HEK293T (cell line): Measurements from ENCODE around the gene CLCN1.

Source experiments
- CTCF ChIA-PET: fragments of 350-600 bp; formaldehyde crosslinking; extraction: SDS; loops from one replicate; lab custom pipeline; 2021; ENCODE audit warnings: antibody characterized with exemption, inconsistent platforms; lab: Yijun Ruan, JAX
- POLR2A ChIA-PET: fragments of 350-600 bp; formaldehyde crosslinking; extraction: SDS; loops from one replicate; lab custom pipeline; 2020; ENCODE audit warnings: antibody characterized with exemption, inconsistent platforms; lab: Yijun Ruan, JAX
- DNase-seq: peaks from one replicate; pipeline ENCODE4 v3.0.0; 2012; ENCODE audit warnings: mixed read lengths; ENCODE audit errors: extremely low spot score
- ARNT ChIP-seq: fragments of 450-650 bp; IDR thresholded peaks from 2 replicates; pipeline ENCODE4 v1.6.1; 2017; ENCODE audit warnings: mild to moderate bottlenecking
- BHLHE40 ChIP-seq: fragments of 450-650 bp; IDR thresholded peaks from 2 replicates; pipeline ENCODE4 v1.6.1; 2016; ENCODE audit warnings: mild to moderate bottlenecking, moderate library complexity, borderline replicate concordance
- CTBP1 ChIP-seq: fragments of 450-650 bp; IDR thresholded peaks from 2 replicates; pipeline ENCODE4 v1.6.1; 2016; ENCODE audit warnings: borderline replicate concordance
- ELF4 ChIP-seq: fragments of 450-650 bp; IDR thresholded peaks from 2 replicates; pipeline ENCODE4 v1.6.1; 2017; ENCODE audit warnings: antibody characterized with exemption
- FOXA1 ChIP-seq: fragments of 450-650 bp; IDR thresholded peaks from 2 replicates; pipeline ENCODE4 v1.6.1; 2016; ENCODE audit warnings: mild to moderate bottlenecking
- FOXK2 ChIP-seq: fragments of 450-650 bp; IDR thresholded peaks from 2 replicates; pipeline ENCODE4 v1.6.1; 2016; ENCODE audit warnings: mild to moderate bottlenecking
- FOXM1 ChIP-seq: fragments of 450-650 bp; IDR thresholded peaks from 2 replicates; pipeline ENCODE4 v1.6.1; 2017; ENCODE audit warnings: mild to moderate bottlenecking, borderline replicate concordance
- HDGF ChIP-seq: fragments of 450-650 bp; IDR thresholded peaks from 2 replicates; pipeline ENCODE4 v1.6.1; 2017; ENCODE audit warnings: antibody characterized with exemption, borderline replicate concordance
- L3MBTL2 ChIP-seq: fragments of 450-650 bp; conservative IDR thresholded peaks from 2 replicates; pipeline ENCODE4 v1.6.1; 2016; ENCODE audit warnings: mild to moderate bottlenecking
- LEF1 ChIP-seq: fragments of 450-650 bp; IDR thresholded peaks from 2 replicates; pipeline ENCODE4 v1.6.1; 2017; ENCODE audit warnings: mild to moderate bottlenecking, borderline replicate concordance
- NFRKB ChIP-seq: fragments of 450-650 bp; IDR thresholded peaks from 2 replicates; pipeline ENCODE4 v1.6.1; 2016; ENCODE audit warnings: mild to moderate bottlenecking, moderate library complexity
- PKNOX1 ChIP-seq: fragments of 450-650 bp; IDR thresholded peaks from 2 replicates; pipeline ENCODE4 v1.6.1; 2016
- SP1 ChIP-seq: fragments of 450-650 bp; IDR thresholded peaks from 2 replicates; pipeline ENCODE4 v1.6.1; 2017
- SUZ12 ChIP-seq: fragments of 450-650 bp; IDR thresholded peaks from 2 replicates; pipeline ENCODE4 v1.6.1; 2016; ENCODE audit warnings: mild to moderate bottlenecking
- TARDBP ChIP-seq: fragments of 450-650 bp; IDR thresholded peaks from 2 replicates; pipeline ENCODE4 v1.6.1; 2016
- ZNF384 ChIP-seq: fragments of 450-650 bp; IDR thresholded peaks from 2 replicates; pipeline ENCODE4 v1.6.1; 2016

The CLCN1 gene

GRCh38 chr7:143280566-143280965 lies 35.3 kb upstream of the CLCN1 start:
- no peak for DNase-seq
- POLR2A ChIA-PET, result interaction anchor here (1.5 kb wide), 2 partner anchors 17 kb away, joined by 7 to 8 read pairs; partner anchors contain the start of gene GSTK1
- CTCF ChIA-PET, result no interaction called here
- no peak for TF ChIP-seq L3MBTL2
- no peak for TF ChIP-seq FOXK2
- no peak for TF ChIP-seq ZNF384
- no peak for TF ChIP-seq NFRKB
- TF ChIP-seq SP1, result no peak
- no peak for TF ChIP-seq FOXM1
- TF ChIP-seq ARNT, result no peak

GRCh38 chr7:143281529-143281928 lies 34.4 kb upstream of the CLCN1 start:
- TF ChIP-seq TARDBP, result no peak
- TF ChIP-seq ARNT, result no peak
- no peak for TF ChIP-seq ZNF384
- ChIA-PET CTCF (interaction anchor here (0.5 to 0.6 kb wide), 2 partner anchors 37 to 135 kb away, joined by 3 read pairs; no protein-coding TSS in a partner anchor), POLR2A (interaction anchor here (1.5 kb wide), 1 partner anchor 18 kb away, joined by 7 read pairs; the partner anchor contains the start of gene GSTK1)
- DNase-seq, result no peak

GRCh38 chr7:143282124-143282523 lies 33.8 kb upstream of the CLCN1 start:
- DNase-seq, result no peak
- TF ChIP-seq BHLHE40 (no peak), LEF1 (no peak), ELF4 (no peak), HDGF (no peak), CTBP1 (no peak), SP1 (no peak), ARNT (no peak), ZNF384 (no peak), SUZ12 (no peak), NFRKB (no peak), FOXA1 (no peak)
- CTCF ChIA-PET, result interaction anchor here (0.5 to 1.0 kb wide), 3 partner anchors 18 to 135 kb away, joined by 3 read pairs; no protein-coding TSS in a partner anchor
- POLR2A ChIA-PET, result interaction anchor here (1.5 to 1.7 kb wide), 2 partner anchors 19 kb away, joined by 5 to 7 read pairs; partner anchors contain the start of gene GSTK1

GRCh38 chr7:143283381-143283780 lies 32.5 kb upstream of the CLCN1 start:
- no peak for TF ChIP-seq FOXA1
- no peak for TF ChIP-seq NFRKB
- TF ChIP-seq L3MBTL2, result no peak
- no peak for TF ChIP-seq ELF4
- no peak for TF ChIP-seq FOXM1
- no peak for TF ChIP-seq BHLHE40
- no peak for TF ChIP-seq PKNOX1
- no peak for TF ChIP-seq CTBP1
- no peak for TF ChIP-seq SP1
- no peak for TF ChIP-seq TARDBP
- TF ChIP-seq ZNF384, result no peak
- no peak for TF ChIP-seq LEF1
- ChIA-PET POLR2A (interaction anchor here (1.7 kb wide), 1 partner anchor 20 kb away, joined by 5 read pairs; the partner anchor contains the start of gene GSTK1), CTCF (interaction anchor here (0.8 to 1.0 kb wide), 2 partner anchors 9 to 97 kb away, joined by 3 read pairs; no protein-coding TSS in a partner anchor)
- no peak for DNase-seq

- ChIA-PET CTCF (no interaction called here), POLR2A (no interaction called here)
- TF ChIP-seq HDGF (no peak), CTBP1 (no peak), SP1 (no peak), PKNOX1 (no peak), ZNF384 (no peak), SUZ12 (no peak), NFRKB (no peak), TARDBP (no peak), ELF4 (no peak), LEF1 (no peak), ARNT (no peak)
- DNase-seq, result peak; percentile 39
These were observed 31.1 kb upstream of the CLCN1 start, which contains the start of gene TMEM139 for GRCh38 chr7:143284591-143285469. Gene TMEM139, plus strand, starts transcription at chr7:143284958. Its CDS starts 1,000 bp downstream, at chr7:143285958.

GRCh38 chr7:143285470-143285778 lies 30.5 kb upstream of the CLCN1 start:
- no peak for DNase-seq
- POLR2A ChIA-PET, result interaction anchor here (1.1 kb wide), 1 partner anchor 11 kb away, joined by 3 read pairs; no protein-coding TSS in a partner anchor
- CTCF ChIA-PET, result no interaction called here
- no peak for TF ChIP-seq FOXK2

GRCh38 chr7:143285806-143286521 lies 29.9 kb upstream of the CLCN1 start:
- DNase-seq, result no peak
- POLR2A ChIA-PET, result interaction anchor here (1.1 to 2.5 kb wide), 2 partner anchors 10 to 22 kb away, joined by 3 to 29 read pairs; partner anchors contain the start of gene GSTK1
- TF ChIP-seq PKNOX1 (no peak), ZNF384 (no peak), LEF1 (no peak), L3MBTL2 (no peak), TARDBP (no peak), FOXA1 (no peak), BHLHE40 (no peak), SP1 (no peak)
- CTCF ChIA-PET, result no interaction called here
